Nephron progenitor cell (in vitro differentiated cells): Measurements from ENCODE around the gene PRSS12.
"Not testable (repeated sequence)": the region's sequence is repeated elsewhere in the genome, so short reads cannot be mapped to it uniquely, and the experiment has no call there.

Experiments used
- DNase-seq: peaks from one replicate; pipeline ENCODE4 v3.0.0; 2021
- H3K27ac Mint-ChIP-seq: 2 replicates; pipeline ENCODE4 v1.8.0; 2021; ENCODE audit warnings: mild to moderate bottlenecking, moderate library complexity, mixed read lengths
- H3K27me3 Mint-ChIP-seq: 2 replicates; pipeline ENCODE4 v1.8.0; 2021; ENCODE audit warnings: mild to moderate bottlenecking, low read depth, mixed read lengths; ENCODE audit not compliant: poor library complexity
- H3K36me3 Mint-ChIP-seq: 2 replicates; pipeline ENCODE4 v1.8.0; 2021; ENCODE audit warnings: low read depth, mixed read lengths
- H3K4me1 Mint-ChIP-seq: 2 replicates; pipeline ENCODE4 v1.8.0; 2021; ENCODE audit warnings: mixed read lengths
- H3K4me3 Mint-ChIP-seq: 2 replicates; pipeline ENCODE4 v1.8.0; 2021; ENCODE audit warnings: mild to moderate bottlenecking, moderate library complexity, mixed read lengths
- H3K9me3 Mint-ChIP-seq: 2 replicates; pipeline ENCODE4 v1.8.0; 2021; ENCODE audit warnings: mild to moderate bottlenecking, moderate library complexity, mixed read lengths
- CTCF ChIP-seq: fragments of 200-600 bp; sonication (generic); IDR thresholded peaks from 2 replicates; pipeline ENCODE4 v1.5.0; 2021; ENCODE audit warnings: antibody characterized with exemption

Gene PRSS12

GRCh38 chr4:118268780-118269179 lies 84.0 kb downstream of the PRSS12 start:
- Mint-ChIP-seq H3K36me3 (no peaks in the 10 kb centered on the region), H3K9me3 (peaks cover 9% of the 10 kb centered on the region), H3K27ac (no peak overlapping the region), H3K4me1 (no peaks in the 10 kb centered on the region), H3K27me3 (no peaks in the 10 kb centered on the region), H3K4me3 (no peak overlapping the region)
- DNase-seq = no peak
- no peak for TF ChIP-seq CTCF

GRCh38 chr4:118266145-118266496 lies 86.7 kb downstream of the PRSS12 start:
- not testable (repeated sequence) for H3K4me1 Mint-ChIP-seq, H3K36me3 Mint-ChIP-seq, H3K27ac Mint-ChIP-seq, DNase-seq, H3K27me3 Mint-ChIP-seq, H3K9me3 Mint-ChIP-seq, H3K4me3 Mint-ChIP-seq

- no peak for TF ChIP-seq CTCF
- Mint-ChIP-seq H3K9me3 (peaks cover 9% of the 10 kb centered on the region), H3K27me3 (no peaks in the 10 kb centered on the region), H3K36me3 (no peaks in the 10 kb centered on the region), H3K4me1 (peaks cover 7% of the 10 kb centered on the region), H3K27ac (no peak overlapping the region), H3K4me3 (no peak overlapping the region)
- no peak for DNase-seq
Observed at GRCh38 chr4:118265312-118266144, 87.3 kb downstream of the PRSS12 start.

- Mint-ChIP-seq H3K27me3 (no peaks in the 10 kb centered on the region), H3K36me3 (no peaks in the 10 kb centered on the region), H3K4me1 (peaks cover 13% of the 10 kb centered on the region), H3K4me3 (no peak overlapping the region), H3K9me3 (peaks cover 9% of the 10 kb centered on the region), H3K27ac (no peak overlapping the region)
- no peak for DNase-seq
- TF ChIP-seq CTCF = no peak
Observed at GRCh38 chr4:118264096-118264495, 88.7 kb downstream of the PRSS12 start.

- peaks cover 22% of the 10 kb centered on the region for H3K4me1 Mint-ChIP-seq
- no peak for DNase-seq
- H3K36me3 Mint-ChIP-seq = no peaks in the 10 kb centered on the region
- H3K27ac Mint-ChIP-seq = no peak overlapping the region
- no peaks in the 10 kb centered on the region for H3K27me3 Mint-ChIP-seq
- H3K9me3 Mint-ChIP-seq = peaks cover 9% of the 10 kb centered on the region
- no peak overlapping the region for H3K4me3 Mint-ChIP-seq
- TF ChIP-seq CTCF = no peak
Observed at GRCh38 chr4:118260309-118260708, 92.5 kb downstream of the PRSS12 start.

- H3K36me3 Mint-ChIP-seq = no peaks in the 10 kb centered on the region
- DNase-seq = peak; percentile 12
- TF ChIP-seq CTCF = no peak
- peaks cover 2% of the 10 kb centered on the region for H3K9me3 Mint-ChIP-seq
- no peak overlapping the region for H3K27ac Mint-ChIP-seq
- no peak overlapping the region for H3K4me3 Mint-ChIP-seq
- H3K27me3 Mint-ChIP-seq = no peaks in the 10 kb centered on the region
- peaks cover 22% of the 10 kb centered on the region for H3K4me1 Mint-ChIP-seq
Observed at GRCh38 chr4:118259111-118259510, 93.7 kb downstream of the PRSS12 start.
